ENCODE data around the gene KANK3. TPM values are rescaled to one million over a fixed set of nuclear protein-coding genes. Genes with fewer than 3 reads are reported as not detected.
"Not testable (repeated sequence)": the region's sequence is repeated elsewhere in the genome, so short reads cannot be mapped to it uniquely, and the experiment has no call there.

Gene KANK3
- polyA plus RNA-seq, 6 donors from 2014 or later = 0.09 to 0.23 TPM; not detected in 4

DNA sequence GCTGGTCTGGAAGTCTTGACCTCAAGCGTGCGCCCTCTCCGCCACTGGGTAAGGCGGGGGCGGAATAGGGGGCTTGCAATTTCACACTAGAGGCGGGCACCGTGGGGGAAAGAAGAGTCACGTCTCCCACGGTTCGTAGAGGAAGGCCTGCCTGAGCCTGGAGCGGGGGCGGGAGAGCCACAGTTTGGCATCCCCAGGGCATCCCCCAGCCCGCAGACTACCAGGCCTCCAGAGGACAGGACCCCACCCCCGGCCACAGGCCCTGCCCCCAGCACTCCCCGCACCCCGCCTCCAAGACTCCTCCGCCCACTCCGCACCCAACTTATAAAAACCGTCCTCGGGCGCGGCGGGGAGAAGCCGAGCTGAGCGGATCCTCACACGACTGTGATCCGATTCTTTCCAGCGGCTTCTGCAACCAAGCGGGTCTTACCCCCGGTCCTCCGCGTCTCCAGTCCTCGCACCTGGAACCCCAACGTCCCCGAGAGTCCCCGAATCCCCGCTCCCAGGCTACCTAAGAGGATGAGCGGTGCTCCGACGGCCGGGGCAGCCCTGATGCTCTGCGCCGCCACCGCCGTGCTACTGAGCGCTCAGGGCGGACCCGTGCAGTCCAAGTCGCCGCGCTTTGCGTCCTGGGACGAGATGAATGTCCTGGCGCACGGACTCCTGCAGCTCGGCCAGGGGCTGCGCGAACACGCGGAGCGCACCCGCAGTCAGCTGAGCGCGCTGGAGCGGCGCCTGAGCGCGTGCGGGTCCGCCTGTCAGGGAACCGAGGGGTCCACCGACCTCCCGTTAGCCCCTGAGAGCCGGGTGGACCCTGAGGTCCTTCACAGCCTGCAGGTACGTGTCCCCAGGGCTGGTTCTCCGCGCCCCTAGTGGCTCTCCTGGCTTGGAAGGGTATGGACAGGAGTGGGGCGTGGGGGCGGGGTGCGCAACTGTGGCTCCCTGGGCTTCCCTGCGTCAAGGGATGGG is 21.0 kb upstream of the KANK3 start, which contains the start of gene ANGPTL4:
Gene ANGPTL4, plus strand, starts transcription at position 353 of the 969 bp plus-strand sequence. Its CDS starts 167 bp downstream, at position 520.
- Mint-ChIP-seq H3K4me3 (peak within 1 kb of the TSS in 7 of 8 donors; percentile 58 to 86 (median 81)), H3K9me3 (peaks cover 0 to 2% (median 0%) of the 10 kb centered on the region in 7 donors), H3K36me3 (peaks cover 0 to 7% of the 10 kb centered on the region in 2 donors), H3K4me1 (peaks cover 13 to 21% (median 19%) of the 10 kb centered on the region in 3 donors), H3K27me3 (peaks cover 24 to 76% (median 56%) of the 10 kb centered on the region in 3 donors), H3K27ac (peak within 1 kb of the TSS in 2 of 6 donors; percentile 37 to 75)
- ATAC-seq (ENCODE audit: low read depth in 2 of 2) (peak; percentile 37 to 70), DNase-seq (no peak)

DNA sequence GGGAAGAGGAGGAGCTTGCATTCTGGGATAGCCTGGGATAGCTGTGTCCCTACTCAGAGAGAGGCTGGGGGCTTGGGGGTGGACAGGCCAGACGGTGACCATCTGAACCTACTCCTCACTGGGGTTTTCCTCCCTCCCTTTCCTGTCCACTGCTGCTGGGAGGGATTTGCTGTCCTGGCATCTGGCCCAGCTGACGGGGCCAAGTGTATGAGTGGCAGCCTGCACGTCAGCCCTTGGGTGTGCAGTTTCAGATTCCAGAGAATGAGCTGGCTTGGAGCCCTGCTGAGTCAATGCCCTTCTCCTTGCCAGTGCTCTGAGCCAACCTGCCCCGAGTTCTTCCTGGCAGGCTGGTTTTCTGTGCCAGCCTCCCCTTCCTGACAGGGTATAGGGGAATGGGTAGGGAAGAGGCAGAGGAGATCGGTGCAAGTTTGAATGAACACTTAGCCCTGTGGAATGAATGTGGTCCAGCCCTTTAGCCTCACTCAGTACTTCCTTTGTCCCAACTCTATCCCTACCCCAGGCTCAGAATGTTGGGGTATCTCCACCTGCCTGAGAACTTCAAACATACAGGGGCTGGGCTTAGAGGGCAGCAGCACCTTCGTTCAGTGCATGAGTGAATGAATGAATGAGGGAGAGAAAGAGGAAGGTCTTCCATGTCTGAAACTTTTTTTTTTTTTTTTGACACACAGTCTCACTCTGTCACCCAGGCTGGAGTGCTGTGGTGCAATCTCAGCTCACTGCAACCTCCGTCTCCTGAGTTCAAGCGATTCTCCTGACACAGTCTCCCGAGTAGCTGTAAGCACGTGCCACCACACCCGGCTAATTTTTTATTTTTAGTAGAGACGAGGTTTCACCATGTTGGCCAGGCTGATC is 19.1 kb upstream of the KANK3 start:
- ATAC-seq (ENCODE audit: low read depth in 2 of 2) (no peak), DNase-seq (no peak)
- Mint-ChIP-seq H3K4me3 (peak overlapping the region in 1 of 8 donors; percentile 26), H3K27ac (no peak overlapping the region), H3K36me3 (peaks cover 0 to 7% of the 10 kb centered on the region in 2 donors), H3K9me3 (no peaks in the 10 kb centered on the region), H3K27me3 (peaks cover 17 to 57% (median 37%) of the 10 kb centered on the region in 3 donors), H3K4me1 (peaks cover 13 to 21% (median 16%) of the 10 kb centered on the region in 3 donors)

DNA sequence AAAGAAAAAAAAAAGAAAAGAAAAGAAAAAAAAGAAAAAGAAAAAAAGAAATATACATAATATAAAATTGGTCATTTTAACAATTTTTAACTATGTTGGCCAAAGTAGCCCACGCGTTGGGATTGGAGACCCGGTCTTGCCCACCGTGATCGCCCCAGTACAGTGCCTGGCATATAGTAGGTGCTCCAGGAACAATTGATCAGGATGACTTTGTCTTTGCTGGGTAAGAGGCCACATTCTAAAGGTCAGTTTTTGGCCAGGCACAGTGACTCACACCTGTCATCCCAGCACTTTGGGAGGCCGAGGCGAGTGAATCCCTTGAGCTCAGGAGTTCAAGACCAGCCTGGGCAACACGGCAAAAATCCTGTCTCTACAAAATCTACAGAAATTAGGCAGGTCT is 17.1 kb upstream of the KANK3 start:
- H3K9me3 Mint-ChIP-seq = peaks cover 0 to 6% (median 5%) of the 10 kb centered on the region in 7 donors
- peaks cover 12 to 17% (median 13%) of the 10 kb centered on the region in 3 donors for H3K4me1 Mint-ChIP-seq
- H3K27ac Mint-ChIP-seq = no peak overlapping the region
- no peak for DNase-seq
- H3K36me3 Mint-ChIP-seq = peaks cover 0 to 8% of the 10 kb centered on the region in 2 donors
- no peak for ATAC-seq (ENCODE audit: low read depth in 2 of 2)
- peaks cover 14 to 38% (median 26%) of the 10 kb centered on the region in 3 donors for H3K27me3 Mint-ChIP-seq
- no peak overlapping the region for H3K4me3 Mint-ChIP-seq

DNA sequence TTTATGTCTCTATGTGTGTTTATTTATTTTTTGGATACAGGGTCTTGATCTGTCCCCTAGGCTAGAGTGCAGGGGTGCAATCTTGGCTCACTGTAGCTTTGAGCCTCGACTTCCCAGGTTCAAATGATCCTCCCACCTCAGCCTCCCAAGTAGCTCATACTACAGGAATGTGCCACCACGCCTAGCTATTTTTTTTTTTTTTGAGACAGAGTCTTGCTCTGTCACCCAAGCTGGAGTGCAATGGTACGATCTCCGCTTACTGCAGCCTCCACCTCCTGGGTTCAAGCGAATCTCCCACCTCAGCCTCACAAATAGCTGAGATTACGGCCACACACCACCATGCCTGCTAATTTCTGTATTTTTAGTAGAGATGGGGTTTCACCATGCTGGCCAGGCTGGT is 15.9 kb upstream of the KANK3 start:
- H3K27ac Mint-ChIP-seq = peak overlapping the region in 1 of 6 donors; percentile 66
- H3K4me3 Mint-ChIP-seq = no peak overlapping the region
- ATAC-seq (ENCODE audit: low read depth in 2 of 2) (no peak), DNase-seq (no peak)
- H3K4me1 Mint-ChIP-seq = peaks cover 9 to 12% (median 10%) of the 10 kb centered on the region in 3 donors
- H3K9me3 Mint-ChIP-seq = peaks cover 0 to 6% (median 5%) of the 10 kb centered on the region in 7 donors
- peaks cover 16 to 32% (median 26%) of the 10 kb centered on the region in 3 donors for H3K27me3 Mint-ChIP-seq
- H3K36me3 Mint-ChIP-seq = peaks cover 0 to 8% of the 10 kb centered on the region in 2 donors

DNA sequence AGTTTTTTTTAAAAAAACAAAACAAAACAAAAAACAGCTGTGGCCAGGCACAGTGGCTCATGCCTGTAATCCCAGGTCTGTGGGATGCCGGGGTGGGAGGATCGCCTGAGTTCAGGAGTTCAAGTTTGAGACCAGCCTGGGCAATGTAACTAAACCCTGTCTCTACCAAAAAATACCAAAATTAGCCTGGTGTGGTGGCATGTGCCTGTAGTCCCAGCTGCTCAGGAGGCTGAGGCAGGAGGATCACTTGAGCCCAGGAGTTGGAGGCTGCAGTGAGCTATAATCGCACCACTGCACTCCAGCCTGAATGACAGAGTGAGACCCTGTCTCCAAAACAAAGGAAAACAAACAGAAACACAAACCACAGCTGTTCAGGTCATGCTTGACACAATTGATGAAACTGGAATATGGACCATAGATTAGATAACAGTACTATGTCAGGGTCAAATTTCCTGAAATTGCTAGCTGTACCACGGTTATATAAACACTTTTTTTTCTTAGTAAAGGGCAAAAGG is 14.0 kb upstream of the KANK3 start:
- H3K4me1 Mint-ChIP-seq = peaks cover 0 to 6% (median 3%) of the 10 kb centered on the region in 3 donors
- H3K27me3 Mint-ChIP-seq = peaks cover 11 to 23% (median 18%) of the 10 kb centered on the region in 3 donors
- DNase-seq (no peak), ATAC-seq (ENCODE audit: low read depth in 2 of 2) (no peak)
- no peak overlapping the region for H3K27ac Mint-ChIP-seq
- H3K9me3 Mint-ChIP-seq = peaks cover 0 to 6% (median 5%) of the 10 kb centered on the region in 7 donors
- H3K36me3 Mint-ChIP-seq = peaks cover 0 to 8% of the 10 kb centered on the region in 2 donors
- no peak overlapping the region for H3K4me3 Mint-ChIP-seq

DNA sequence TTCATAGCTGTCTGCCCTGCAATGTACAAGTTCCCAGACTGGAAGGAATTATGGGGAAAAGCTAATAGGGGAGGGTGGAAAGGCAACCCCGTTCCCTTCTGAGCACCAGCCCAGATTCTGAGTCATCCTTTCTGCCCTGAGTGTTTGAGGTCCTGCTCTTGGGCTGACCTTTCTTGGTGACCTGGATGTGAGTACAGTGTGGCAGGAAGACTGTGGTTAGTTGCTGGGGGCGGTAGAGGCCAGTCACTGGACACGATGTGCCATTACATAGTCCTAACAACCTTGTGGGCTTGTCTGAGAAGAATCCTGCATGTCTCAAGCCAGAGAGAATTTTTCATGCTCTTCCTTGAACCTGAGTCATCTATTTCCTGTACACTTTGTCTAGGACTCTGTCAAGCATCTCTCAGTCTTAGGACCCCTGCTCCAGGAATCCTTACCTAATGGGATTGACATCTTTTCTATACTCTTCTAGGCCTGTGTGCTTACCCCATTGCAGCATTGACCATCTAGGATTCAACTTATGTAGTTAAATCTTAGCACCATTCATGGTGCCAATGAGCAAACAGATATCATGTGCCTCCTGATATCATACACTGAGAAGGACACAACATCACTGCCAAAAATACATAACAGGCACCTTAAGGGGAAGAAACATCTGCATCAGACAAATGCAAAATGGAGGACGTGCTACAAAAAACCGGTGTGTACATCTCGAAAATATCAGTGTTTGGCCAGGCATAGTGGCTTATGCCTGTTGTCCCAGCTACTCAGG is 12.8 kb upstream of the KANK3 start:
- H3K4me1 Mint-ChIP-seq = peaks cover 0 to 7% (median 3%) of the 10 kb centered on the region in 3 donors
- no peak overlapping the region for H3K4me3 Mint-ChIP-seq
- no peak for DNase-seq
- peaks cover 11 to 26% (median 26%) of the 10 kb centered on the region in 3 donors for H3K27me3 Mint-ChIP-seq
- H3K9me3 Mint-ChIP-seq = peaks cover 0 to 6% (median 5%) of the 10 kb centered on the region in 7 donors
- no peak overlapping the region for H3K27ac Mint-ChIP-seq
- ATAC-seq (ENCODE audit: low read depth in 2 of 2) = no peak
- peaks cover 0 to 8% of the 10 kb centered on the region in 2 donors for H3K36me3 Mint-ChIP-seq

DNA sequence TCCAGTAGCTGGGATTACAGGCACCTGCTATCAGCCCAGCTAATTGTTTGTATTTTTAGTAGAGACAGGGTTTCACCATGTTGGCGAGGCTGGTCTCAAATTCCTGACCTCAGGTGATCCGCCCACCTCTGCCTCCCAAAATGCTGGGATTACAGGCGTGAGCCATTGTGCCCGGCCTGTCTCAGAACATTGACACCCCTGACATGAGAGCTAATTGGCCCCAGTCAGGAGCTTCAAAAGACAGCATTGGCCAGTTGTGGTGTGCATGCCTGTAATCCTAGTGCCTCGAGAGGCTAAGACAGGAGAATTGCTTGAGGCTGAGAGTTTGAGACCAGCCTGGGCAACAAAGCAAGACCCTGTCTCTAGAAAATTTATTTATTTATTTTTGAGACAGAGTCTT is 9.8 kb upstream of the KANK3 start:
- not testable (repeated sequence) for H3K4me1 Mint-ChIP-seq; H3K4me3 Mint-ChIP-seq; DNase-seq; H3K9me3 Mint-ChIP-seq; ATAC-seq (ENCODE audit: low read depth in 2 of 2); H3K27ac Mint-ChIP-seq; H3K36me3 Mint-ChIP-seq
- peaks cover 19 to 39% (median 22%) of the 10 kb centered on the region in 3 donors for H3K27me3 Mint-ChIP-seq

DNA sequence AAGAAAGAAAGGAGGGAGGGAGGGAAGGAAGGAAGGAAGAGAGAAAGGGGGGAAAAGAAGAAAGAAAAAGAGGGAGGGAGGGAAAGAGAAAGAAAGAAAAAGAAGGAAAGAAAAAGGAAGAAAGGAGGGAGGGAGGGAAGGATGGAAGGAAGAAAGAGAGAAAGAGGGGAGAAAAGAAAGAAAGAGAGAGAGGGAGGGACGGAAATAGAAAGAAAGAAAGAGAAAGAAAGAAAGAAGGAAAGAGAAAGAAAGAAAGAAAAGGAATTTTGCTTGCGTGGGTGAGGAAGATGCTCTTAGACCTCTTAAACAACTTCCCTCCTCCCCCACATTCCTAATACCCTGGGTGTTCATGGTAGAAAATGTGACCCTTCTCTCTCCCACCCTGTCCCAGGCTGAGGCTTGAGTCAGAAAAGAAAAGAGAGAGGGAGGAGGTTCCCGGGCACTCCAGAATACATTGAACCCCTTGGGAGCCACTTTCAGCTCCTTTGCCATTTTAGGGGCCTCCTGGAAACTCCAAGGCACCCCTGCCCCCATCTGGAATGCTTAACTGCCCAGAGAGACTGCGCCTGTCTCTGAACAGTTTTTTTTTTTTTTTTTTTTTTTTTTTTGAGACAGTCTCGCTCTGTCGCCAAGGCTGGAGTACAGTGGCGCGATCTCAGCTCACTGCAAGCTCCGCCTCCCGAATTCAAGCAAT is 9.2 kb upstream of the KANK3 start:
- no peak for DNase-seq
- peaks cover 22 to 39% (median 24%) of the 10 kb centered on the region in 3 donors for H3K27me3 Mint-ChIP-seq
- H3K4me3 Mint-ChIP-seq = no peak overlapping the region
- peaks cover 0 to 7% (median 3%) of the 10 kb centered on the region in 3 donors for H3K4me1 Mint-ChIP-seq
- H3K9me3 Mint-ChIP-seq = peaks cover 0 to 6% (median 5%) of the 10 kb centered on the region in 7 donors
- ATAC-seq (ENCODE audit: low read depth in 2 of 2) = no peak
- peak overlapping the region in 2 of 6 donors; percentile 38 to 44 for H3K27ac Mint-ChIP-seq
- H3K36me3 Mint-ChIP-seq = peaks cover 0 to 8% of the 10 kb centered on the region in 2 donors

DNA sequence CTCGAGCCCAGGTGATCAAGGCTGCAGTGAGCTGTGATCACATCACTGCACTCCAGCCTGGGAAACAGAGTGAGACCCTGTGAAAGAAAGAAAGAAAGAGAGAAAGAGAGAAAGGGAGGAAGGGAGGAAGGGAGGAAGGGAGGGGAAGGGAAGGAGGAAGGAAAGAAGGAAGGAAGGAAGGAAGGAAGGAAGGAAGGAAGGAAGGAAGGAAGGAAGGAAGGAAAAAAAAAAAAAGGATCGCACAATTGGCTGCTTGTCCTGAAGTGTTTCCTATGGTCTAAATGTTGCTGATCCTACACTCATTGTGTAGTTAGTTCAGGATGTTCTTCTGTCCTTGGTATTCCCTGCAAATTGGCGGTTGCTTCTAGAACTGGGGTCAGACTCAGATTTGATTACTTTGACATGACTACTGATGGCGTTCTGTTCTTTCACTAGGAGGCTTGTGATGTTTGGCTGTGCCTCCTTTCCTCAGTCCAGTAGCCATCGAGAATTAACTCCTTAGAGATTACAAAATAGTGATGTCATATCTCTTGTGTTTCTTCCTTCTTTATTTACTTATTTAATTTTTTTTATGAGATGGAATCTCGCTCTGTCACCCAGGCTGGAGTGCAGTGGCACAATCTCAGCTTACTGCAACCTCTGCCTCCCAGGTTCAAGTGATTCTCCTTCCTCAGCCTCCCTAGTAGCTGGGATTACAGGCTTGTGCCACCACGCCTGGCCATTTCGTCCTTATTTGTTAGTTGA is 6.7 kb upstream of the KANK3 start:
- peak overlapping the region in 1 of 6 donors; percentile 79 for H3K27ac Mint-ChIP-seq
- H3K4me1 Mint-ChIP-seq; H3K9me3 Mint-ChIP-seq; H3K4me3 Mint-ChIP-seq; H3K36me3 Mint-ChIP-seq; ATAC-seq (ENCODE audit: low read depth in 2 of 2); DNase-seq: not testable (repeated sequence)
- peaks cover 24 to 36% (median 32%) of the 10 kb centered on the region in 3 donors for H3K27me3 Mint-ChIP-seq

DNA sequence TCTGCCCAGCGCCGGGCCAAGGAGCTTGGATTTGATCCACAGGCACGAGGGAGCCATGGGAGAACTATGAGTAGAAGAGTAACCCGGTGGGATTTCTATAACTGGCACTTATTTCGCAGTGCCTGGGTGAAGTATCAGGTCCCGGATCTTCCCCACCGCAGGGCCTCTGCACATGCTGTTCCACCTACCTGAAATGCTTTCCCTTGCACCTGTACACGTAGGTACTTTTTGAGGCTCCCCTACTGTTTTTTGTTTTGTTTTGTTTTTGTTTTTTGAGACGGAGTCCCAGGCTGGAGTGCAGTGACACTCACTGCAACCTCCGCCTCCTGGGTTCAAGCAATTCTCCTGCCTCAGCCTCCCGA is 402 bp upstream of the KANK3 start:
- ATAC-seq (ENCODE audit: low read depth in 2 of 2) (no peak), DNase-seq (no peak)
- Mint-ChIP-seq H3K4me3 (peak overlapping the region in 7 of 8 donors; percentile 70 to 85 (median 76)), H3K36me3 (no peaks in the 10 kb centered on the region), H3K4me1 (peaks cover 0 to 14% (median 4%) of the 10 kb centered on the region in 3 donors), H3K27ac (peak overlapping the region in 2 of 6 donors; percentile 54 to 56), H3K27me3 (peaks cover 21 to 48% (median 22%) of the 10 kb centered on the region in 3 donors), H3K9me3 (peaks cover 0 to 3% (median 0%) of the 10 kb centered on the region in 7 donors)

DNA sequence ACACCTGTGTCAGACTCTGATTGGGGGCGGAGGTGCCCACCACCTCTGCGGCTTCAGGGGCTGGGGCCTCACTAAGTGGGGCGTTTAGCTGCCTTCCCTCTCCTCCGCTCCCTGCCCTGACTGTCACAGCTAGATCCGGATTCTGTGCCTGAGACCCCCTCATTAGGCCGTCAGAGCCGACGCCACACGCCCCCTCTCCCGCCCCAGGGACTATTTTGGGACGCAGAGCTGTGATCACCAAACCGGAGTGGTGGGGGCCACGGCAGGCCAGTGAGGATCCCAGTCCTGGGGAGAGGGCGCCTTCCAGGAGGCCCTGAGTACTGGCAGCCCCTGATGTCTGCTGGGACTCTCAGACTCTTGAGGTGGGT is 762 bp downstream of the KANK3 start:
- Mint-ChIP-seq H3K36me3 (no peaks in the 10 kb centered on the region), H3K27me3 (peaks cover 25 to 60% (median 30%) of the 10 kb centered on the region in 3 donors), H3K4me3 (peak overlapping the region in 5 of 8 donors; percentile 15 to 73 (median 50)), H3K4me1 (peaks cover 0 to 14% (median 4%) of the 10 kb centered on the region in 3 donors), H3K27ac (peak overlapping the region in 1 of 6 donors; percentile 90), H3K9me3 (peaks cover 0 to 3% (median 0%) of the 10 kb centered on the region in 7 donors)
- no peak for DNase-seq
- ATAC-seq (ENCODE audit: low read depth in 2 of 2) = no peak
